HG03442 (cell line): Measurements from ENCODE around the gene FAM177A1.

Source experiments
- ATAC-seq: cut with Tn5 transposase; IDR thresholded peaks from one replicate; pipeline ENCODE4 v1.9.1; 2021; ENCODE audit warnings: mild to moderate bottlenecking, moderate library complexity; ENCODE audit not compliant: unreplicated experiment

The FAM177A1 gene

GRCh38 chr14:35122696-35123387 is 76.8 kb downstream of the FAM177A1 start:
- ATAC-seq: no peak

DNA sequence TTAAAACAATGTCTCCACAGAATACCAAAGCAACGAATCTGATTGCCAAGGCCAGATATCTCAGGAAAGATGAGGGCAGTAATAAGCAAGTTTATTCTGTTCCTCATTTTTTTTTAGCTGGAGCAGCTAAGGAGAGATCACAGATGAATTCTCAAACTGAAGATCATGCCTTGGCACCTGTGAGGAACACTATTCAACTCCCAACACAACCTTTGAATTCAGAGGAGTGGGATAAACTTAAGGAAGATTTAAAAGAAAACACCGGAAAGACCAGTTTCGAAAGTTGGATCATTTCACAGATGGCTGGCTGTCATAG is 77.3 kb downstream of the FAM177A1 start:
- no peak for ATAC-seq

DNA sequence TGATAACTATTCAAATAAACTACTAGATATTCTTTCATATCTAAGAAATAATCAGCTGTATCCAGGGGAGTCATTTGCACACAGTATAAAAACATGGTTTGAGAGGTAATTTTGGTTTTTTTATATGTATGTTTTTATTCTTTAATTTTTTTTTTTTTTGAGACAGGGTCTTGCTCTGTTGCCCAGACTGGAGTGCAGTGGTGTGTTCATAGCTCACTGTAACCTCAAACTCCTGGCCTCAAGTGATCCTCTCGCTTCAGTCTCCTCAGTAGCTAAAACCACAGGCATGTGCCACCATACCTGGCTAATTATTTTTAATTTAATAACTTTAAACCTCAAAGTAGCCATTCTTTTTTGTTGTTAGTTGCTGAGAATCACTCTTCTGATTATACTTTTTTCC is 78.1 kb downstream of the FAM177A1 start:
- no peak for ATAC-seq
